Erythroblast (primary cell): ENCODE measurements around the gene TMC1.

Experiments used
- GATA1 ChIP-seq: IDR thresholded peaks from 2 replicates; pipeline ENCODE4 v1.6.1; 2011; ENCODE audit warnings: low read depth, mild to moderate bottlenecking, control low read depth, low read length, moderate library complexity
- POLR2A ChIP-seq: IDR thresholded peaks from 2 replicates; pipeline ENCODE4 v1.6.1; 2011; ENCODE audit warnings: mild to moderate bottlenecking, low read length

GRCh38 chr9:72551306-72551705 lies 29.9 kb downstream of the TMC1 start:
- TF ChIP-seq POLR2A, result no peak
- TF ChIP-seq GATA1, result no peak
